HG03196 (cell line): ENCODE data around the gene APOA1.
"Not testable (repeated sequence)": the region's sequence is repeated elsewhere in the genome, so short reads cannot be mapped to it uniquely, and the experiment has no call there.

Experiments
- ATAC-seq: cut with Tn5 transposase; IDR thresholded peaks from one replicate; pipeline ENCODE4 v1.9.1; 2021; ENCODE audit not compliant: unreplicated experiment

Gene APOA1

DNA sequence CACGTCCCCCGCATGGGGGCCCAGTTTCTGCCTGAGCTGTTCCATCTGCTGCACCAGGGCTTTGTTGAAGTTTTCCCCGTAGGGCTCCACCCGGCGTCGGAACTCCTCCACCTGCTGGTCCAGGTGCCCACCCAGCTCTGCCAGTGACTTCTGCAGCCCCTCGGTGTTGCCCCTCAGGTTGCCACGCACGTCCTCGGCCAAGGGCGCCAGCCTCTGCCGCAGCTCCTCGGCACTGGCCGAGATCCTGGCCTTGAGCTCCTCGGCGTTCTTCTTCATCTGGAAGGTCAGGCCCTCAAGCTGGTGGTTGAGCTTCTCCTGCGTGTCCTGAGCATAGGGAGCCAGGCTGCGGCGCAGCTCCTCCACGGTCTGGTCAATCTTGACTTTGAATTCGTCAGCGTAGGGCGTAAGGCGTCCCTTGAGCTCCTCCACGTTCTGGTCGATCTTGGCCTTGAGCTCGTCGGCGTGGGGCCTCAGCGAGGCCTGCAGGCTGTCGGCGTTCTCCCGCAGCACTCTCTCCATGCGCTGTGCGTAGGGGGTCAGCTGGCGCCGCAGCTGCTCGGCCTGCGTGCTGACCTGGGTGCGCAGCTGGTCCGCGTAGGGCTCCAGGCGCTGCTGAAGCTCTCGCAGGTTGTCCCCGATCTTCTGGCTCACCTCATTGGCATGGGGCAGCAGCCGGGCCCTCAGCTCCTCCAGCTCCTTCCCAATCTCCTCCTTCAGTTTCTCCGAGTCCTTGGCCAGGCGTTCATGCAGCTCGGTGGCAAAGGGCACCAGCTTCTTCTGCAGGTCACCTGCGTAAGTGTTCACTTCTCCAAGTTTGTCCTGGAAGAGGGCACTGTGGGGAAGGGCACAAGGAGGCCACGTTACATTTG is 16.1 kb downstream of the APOA1 start:
- ATAC-seq: no peak

DNA sequence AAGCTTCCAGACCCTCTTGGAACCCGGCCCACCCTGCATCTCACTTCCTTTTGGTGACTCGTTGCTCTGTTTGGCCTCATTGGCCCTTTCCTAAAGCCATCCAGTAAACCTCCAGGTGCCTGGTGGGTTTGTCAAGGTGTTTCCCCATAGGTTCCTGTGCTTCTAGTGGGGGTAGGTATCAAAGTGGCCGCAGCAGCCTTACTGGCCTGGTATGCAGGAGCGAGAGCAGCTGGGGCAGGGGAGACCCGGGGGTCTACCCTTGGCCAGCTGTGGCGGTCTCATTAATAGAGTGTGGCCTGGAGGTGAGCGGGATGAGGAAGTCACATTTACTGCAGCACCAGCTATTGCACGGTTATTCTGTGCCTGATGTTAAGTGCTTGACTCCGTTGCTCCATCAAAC is 18.4 kb downstream of the APOA1 start:
- ATAC-seq: no peak

DNA sequence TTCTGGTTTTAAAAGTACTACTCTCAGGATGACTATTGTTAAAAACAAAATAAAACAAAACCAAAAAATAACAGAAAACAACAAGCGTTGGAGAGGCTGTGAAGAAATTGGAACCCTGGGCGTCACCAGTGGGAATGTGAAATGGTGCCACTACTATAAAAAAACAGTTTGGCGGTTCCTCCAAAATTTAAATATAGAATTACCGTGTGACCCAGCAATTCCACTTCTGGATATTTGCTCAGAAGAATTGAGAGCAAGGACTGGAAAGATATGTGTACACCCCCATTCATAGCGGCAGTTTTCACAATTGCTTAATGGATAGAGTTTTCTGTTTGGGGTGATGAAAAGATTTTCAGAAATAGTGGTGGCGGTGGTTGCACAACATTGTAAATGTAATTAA is 22.9 kb downstream of the APOA1 start:
- no peak for ATAC-seq

DNA sequence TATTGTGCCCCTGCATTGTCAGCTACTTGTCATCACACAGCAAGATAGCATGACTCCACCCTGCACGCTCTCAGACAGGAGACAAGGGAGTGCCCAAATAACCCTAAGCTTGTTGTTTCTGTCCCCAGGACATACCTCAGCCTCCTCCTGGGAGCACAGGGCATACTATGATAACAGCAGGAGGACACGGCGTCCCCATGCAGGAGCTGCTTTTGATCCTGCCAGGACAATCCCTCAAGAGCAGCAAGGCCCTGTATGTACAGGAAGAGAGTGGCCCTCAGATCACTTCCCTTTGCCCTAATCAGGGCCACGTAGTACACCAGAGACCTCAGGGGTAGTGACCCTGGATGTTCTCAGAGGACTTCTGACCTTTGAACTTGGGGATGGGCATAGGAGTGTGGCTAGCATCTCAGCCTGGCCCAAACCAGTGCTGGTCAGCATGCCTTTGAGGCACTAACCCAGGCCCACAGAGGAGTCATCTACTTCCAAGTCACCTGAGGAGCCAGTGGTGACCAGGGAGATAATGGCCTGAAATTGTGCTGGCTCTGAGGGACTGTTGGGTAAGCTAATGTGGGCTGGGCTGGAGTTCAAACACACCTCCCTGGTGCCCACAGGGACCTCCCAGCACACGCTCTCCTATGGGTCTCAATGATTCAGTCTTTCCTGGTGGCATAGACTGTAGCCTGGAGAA is 23.5 kb downstream of the APOA1 start:
- ATAC-seq: no peak

DNA sequence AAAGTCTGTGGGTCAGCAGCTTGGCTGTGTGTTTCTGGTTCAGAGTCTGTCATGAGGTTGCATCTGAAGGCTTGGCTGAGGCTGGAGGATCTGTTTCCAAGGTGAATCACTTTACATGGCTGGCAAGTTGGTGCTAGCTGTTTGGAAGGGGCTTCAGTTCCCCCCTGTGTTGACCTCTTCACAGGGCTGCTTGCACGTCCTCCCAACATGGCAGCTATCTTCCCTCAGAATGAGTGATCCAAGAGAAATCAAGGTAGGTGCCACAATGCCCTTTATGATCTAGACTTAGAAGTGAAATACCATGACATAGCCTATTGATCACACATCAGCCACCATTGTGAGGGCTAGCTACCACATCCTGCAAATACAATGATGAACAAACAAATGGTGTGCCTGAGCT is 24.3 kb downstream of the APOA1 start:
- no peak for ATAC-seq

DNA sequence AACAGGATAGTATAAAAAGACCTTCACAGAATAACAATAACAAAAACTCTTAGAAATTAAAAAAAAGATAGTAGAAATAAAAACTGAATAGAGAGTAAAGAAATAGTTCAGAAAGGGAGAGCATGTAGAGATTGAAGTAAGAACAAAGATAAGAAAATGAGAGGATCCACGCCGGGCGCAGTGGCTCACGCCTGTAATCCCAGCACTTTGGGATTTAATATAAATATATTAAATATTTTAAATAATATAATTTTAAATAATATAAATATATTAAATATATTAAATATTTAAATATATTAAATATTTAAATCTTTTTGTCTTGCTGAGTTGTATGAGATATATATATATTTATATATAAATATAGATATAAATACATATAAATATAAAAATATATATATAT is 25.3 kb downstream of the APOA1 start:
- no peak for ATAC-seq

DNA sequence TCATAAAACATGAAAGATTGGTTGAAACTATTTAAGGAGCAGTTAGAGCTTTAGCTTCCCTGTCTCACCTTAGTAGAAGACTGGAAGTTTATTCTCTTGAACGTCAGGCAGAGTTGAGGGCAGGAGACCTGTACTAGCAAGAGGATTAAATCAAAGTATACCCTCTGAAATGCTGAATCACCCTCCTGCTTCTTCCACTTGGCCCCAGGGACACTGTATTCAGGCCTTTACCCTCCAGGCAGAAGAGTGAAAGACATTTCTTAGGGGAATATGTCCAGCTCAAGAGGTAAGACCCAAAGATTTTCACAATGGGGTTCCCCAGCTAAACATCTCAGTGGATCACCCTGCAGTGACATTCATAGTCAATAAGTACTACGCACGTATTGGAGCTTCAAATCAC is 26.2 kb downstream of the APOA1 start:
- ATAC-seq: no peak

DNA sequence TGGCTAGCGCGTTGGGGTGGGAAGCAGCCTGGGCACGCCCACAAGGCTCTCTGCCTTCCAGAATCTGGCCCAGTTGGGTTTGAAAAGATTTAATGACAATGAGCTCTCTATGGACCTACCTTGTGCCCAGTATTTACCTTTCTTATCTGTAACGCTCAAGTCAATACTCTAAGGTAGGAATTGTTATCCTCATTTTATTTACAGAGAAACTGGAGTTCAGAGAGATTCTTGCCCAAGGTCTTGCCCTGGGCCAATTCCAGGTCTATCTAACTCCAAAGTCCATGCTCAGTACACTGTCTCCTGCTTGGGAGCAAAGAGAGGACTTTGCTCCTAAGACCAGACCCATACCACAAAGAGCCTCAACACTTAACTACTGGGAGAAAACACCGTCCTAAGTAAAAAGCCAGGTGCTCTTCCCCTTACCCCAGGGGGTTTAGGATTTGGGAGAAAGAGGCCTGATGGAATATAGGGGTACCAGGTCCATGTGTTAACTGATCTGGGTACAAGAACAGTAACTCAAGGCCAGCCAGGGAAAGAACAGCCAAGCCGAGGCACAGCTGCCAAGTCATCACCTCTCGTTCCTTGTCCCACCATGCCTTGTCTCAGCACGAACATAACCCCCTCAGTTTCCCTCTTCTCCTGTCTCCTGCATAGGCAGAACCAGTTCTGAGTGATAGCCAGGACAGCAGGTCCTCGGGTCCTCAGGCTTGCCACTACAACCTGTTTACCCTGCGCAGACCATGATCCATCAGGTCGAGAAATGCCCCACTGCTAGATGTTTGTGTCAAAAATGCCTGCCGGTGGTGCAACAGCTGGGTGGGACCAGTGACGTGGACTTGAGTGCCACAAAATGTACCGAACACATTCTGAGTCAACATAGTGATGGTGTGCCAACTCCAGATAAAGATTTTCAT is 28.9 kb downstream of the APOA1 start:
- ATAC-seq: no peak

DNA sequence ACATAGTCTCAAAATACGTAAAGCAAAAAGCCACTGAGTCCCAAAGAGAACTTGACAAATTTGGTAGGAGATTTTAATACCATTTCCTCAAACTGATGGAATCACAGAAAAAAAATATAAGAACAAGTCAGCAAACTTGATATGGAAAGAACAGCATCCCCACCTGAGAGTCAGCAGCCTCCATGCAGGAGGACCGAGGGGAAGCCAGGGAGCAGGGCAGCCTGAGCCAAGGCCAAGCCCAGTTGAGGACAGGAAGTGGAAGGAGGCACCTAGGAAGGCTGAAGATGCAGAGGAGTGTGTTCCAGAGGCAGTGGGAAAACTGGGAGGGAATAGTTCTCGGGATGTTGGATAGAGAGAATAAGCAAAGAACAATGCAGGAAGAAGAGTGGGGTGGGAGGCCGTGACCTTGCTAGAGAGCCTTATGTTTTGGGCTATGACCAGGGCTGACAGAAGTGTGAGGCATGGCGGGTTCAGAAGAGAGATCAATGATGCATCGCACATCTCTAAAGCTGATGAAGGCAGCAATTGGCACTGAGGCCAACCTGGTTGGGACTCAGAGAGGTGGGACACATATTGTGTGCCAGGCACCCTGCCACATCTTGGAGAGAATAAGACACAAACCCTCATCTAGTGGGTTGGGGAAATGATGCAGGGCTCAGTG is 29.7 kb downstream of the APOA1 start:
- ATAC-seq: no peak

DNA sequence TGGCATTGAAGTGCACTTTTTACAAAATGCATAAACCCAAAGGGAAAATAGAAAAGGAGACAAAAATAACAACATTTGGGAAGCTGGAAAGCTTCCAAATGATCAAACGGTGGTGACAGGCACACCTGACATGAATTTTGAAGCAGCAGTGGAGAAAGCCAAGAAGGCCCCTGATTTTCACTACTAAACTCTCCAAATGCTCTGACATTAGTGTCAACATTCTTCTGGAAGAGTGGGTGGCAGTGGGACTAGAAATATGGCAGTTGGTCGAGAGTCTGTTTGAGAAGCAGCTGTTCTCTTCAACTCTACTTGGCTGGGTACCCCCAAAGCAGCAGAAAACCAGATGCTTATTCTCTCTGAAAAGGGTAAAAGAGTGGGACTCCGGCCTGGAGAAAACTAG is 33.4 kb downstream of the APOA1 start:
- no peak for ATAC-seq

DNA sequence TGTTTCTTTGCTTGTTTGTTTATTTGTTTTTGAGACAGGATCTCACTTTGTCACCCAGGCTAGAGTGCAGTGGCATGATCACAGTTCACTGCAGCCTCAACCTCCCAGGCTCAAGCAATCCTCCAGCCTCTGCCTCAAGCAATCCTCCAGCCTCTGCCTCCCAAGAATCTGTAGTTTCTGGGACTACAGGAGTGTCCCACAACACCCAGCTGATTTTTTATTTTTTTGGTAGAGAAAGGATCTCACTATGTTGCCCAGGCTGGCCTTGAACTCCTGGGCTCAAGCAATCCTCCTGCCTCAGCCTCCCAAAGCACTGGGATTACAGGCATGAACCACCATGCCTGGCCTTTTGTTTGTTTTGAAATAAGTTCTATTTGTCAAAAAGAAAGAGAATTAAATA is 35.8 kb downstream of the APOA1 start:
- ATAC-seq: not testable (repeated sequence)

DNA sequence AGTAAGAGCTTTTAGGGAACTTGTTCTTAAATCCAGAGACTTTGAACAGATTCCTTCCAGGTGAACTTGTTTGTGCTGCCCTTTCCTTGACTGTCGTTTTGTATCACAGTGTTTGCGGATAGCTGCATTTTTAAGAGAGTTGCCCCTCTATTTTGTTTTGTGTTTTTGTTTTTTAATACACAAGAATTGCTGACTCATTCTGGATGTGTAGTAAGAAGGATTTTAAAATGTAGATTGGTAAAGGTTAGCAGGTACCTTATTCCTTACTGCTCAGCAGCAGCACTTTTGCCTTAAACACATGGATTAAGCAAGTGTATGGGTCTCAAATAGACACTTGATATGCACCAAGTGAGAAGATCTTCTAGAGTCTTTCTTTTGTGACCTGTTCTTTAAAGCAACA is 36.8 kb downstream of the APOA1 start:
- ATAC-seq: no peak

DNA sequence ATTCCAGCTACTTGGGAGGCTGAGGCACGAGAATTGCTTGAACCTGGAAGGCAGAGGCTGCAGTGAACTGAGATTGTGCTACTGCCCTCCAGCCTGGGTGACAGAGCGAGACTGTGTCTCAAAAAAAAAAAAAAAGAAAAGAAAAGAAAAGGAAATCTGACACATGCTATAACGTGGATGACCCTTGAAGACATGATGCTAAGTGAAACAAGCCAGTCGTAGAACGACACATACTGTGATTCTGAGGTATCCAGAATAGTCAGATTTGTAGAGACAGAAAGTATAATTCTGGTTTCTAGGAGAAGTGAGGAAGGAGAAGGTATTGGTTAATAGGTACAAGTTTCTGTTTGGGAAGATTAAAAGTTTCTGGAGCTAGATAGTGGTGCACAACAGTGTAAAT is 39.1 kb downstream of the APOA1 start:
- no peak for ATAC-seq

DNA sequence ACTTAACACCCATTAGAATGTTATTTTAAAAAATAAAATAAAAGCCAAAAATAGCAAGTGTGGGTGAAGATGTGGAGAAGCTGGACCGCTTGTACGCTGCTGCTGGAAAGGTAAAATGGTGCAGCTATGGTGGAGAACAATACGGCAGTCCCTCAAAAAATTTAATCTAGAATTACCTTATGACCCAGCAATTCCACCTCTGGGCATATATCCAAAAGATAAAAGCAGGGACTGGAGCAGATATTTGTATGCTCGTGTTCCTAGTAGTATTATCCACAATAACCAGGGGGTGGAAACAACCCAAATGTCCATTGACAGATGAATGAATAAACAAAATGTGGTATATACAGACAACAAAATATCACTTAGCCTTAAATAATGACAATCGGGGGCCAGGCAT is 39.6 kb downstream of the APOA1 start:
- ATAC-seq: no peak

DNA sequence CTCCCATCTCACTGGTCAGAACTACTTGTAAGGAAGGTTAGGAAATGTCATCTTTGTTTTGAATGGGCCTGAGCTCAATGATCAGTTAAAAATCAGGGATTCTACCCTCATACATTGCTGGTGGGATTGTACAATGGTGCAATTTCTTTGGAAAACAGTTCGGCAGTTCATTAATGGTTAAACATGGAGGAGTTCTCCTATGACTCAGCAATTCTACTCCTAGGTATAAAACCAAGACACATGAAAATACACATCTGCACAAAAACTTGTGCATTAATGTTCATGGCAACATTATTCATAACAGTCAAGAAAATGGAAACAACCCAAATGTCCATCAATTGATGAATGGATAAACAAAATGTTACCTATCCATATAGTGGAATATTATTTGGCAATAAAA is 40.9 kb downstream of the APOA1 start:
- ATAC-seq: no peak

DNA sequence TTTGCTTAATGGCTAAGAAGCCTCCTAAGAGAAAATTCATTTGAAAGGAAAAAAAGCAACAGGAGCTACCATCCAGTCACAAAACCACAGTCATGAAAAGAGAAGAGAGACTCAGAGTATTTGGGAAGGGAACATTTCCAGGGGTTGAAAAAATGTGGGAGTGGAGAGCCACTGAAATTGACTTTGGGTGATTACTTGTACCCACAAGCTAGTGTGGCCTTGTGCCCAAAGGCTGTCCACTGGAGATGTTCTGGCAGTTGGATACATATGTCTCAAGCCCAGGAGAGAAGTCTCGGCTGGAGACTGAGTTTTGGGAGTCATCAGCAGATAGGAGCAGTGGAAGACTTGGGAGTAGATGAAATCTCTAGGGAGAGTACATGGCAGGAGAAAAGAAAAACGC is 42.6 kb downstream of the APOA1 start:
- no peak for ATAC-seq

DNA sequence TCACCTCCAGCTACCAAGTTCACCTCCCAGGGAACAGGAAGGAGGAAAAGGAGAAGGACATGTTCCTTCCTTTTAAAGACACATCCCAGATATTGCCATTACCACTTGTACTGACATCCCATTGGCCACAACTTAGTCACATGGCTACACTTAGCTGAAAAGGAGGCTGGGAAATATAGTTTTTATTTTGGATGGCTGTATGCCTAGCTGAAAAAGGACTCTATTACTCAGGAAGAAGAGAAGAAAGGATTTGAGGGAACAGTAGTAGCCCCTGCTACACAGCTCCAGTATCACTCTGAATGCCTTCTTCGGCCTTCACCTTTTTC is 43.7 kb downstream of the APOA1 start:
- ATAC-seq: no peak

DNA sequence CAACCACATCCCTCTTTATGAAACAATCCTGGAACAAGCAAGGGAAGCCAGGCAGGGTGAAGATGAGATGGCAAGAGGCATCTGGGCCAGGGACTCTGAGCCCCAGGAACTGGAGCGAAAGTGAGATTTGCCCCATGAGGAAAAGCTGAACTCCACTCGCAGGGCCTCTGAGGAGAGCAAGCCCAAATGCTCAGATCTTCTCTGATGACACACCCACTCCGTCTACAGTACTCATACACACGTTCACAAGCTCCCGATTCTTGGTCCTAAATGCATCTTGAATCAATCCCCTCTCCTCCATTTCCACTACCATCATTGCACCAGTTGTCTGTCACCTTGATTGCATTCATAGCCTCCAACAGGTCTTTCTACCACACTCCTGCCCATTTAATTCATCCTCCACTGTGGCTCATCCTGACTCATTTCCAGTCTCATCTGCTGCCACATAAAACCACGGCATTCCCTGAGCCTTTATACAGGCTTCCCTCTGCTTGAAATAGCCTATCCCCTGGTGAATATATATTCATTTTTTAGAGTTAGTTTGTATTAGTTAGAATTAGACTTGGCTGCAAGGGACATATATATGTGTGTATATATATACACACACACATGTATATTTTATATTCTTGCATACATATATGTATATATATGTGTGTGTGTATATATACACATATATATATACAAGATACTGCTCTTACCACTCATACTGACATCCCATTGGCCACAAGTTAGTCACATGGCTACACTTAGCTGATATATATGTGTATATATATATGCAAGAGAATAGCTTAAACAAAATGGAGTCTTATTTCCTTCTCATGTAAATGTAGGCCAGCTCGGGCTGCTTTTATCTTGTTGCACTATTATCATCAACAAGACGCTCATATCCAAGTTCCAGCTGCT is 44.3 kb downstream of the APOA1 start:
- no peak for ATAC-seq

DNA sequence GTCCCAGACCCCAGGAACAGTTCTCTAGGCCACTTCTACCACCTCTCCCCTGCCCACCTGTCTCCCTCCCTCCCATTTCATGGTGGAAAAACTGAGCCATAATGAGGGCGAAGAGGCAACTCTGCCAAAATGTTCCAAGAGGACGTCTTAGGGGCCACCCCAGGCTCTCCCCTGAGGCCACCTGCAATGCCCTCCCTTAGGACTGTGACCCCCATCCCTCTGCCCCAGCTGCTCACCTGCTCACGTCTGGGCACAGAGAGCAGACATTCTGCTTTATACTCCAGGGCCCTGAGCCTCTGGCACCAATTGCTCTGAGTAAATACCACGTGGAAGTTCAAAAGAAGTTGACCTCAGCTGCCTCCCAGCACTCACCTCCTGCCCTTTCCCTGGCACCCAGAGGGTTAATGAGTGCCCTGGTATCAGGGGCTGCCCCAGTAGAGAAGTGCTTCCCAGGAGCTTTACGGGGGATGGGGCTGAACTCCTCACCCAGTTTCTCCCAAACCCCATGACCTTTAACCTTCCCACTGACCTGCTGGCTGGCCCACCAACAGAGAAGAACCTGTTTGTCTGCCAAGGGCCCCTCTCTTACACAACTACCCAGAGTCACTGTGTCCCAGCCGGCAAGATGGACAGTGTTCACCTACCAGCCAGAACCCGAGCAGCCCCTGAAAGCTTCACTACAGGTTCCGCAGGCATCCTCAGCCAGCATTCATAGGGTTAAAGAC is 45.1 kb downstream of the APOA1 start:
- ATAC-seq: no peak

DNA sequence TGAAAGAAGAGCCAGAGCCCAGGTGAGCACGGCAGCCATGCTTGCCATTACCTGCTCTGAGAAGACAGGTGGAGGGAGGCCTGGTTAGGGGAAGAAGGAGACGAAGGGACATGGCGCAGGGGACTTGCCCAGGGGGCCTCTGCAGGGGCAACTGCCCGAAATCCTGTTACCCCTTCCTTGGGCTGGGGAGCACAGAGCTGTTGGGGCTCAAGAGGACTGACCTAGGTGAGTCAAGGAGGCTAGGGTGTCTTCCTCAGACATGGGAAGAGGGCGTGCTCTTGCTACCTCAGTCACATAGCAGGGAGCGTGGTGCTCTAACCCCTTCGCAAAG is 45.6 kb downstream of the APOA1 start, which contains the start of gene APOA5:
APOA5 (minus strand) TSS at position 67 of the 331 bp plus-strand sequence; CDS start at position 48, 19 bp downstream.
- ATAC-seq: no peak
